SU-DHL-6 (cell line): ENCODE measurements around the gene SERPINH1.

Experiments
- H2AFZ ChIP-seq: fragments of 200-600 bp; sonication (generic); 2 replicates; pipeline ENCODE4 v1.6.1; 2014; ENCODE audit warnings: low read depth, mild to moderate bottlenecking, moderate library complexity, mixed read lengths, antibody characterized with exemption, low read length; ENCODE audit not compliant: severe bottlenecking
- H3F3A ChIP-seq: fragments of 200-600 bp; shearing (Covaris generic); 2 replicates; pipeline ENCODE4 v1.6.0; 2016; ENCODE audit warnings: antibody characterized with exemption, mild to moderate bottlenecking; ENCODE audit not compliant: insufficient read depth
- H3K27ac ChIP-seq: fragments of 200-600 bp; sonication (generic); 2 replicates; pipeline ENCODE4 v1.5.1; 2016; ENCODE audit warnings: low read depth, mild to moderate bottlenecking, low read length, moderate library complexity, mixed read lengths
- H3K27me3 ChIP-seq: fragments of 200-600 bp; sonication (generic), shearing (Covaris generic); 2 replicates; pipeline ENCODE4 v1.6.0; 2014; ENCODE audit warnings: mild to moderate bottlenecking, low read length
- H3K36me3 ChIP-seq: fragments of 200-600 bp; sonication (generic); 2 replicates; pipeline ENCODE4 v1.6.1; 2014; ENCODE audit warnings: mild to moderate bottlenecking, low read length, mixed read lengths
- H3K4me2 ChIP-seq: fragments of 300-600, 200-600 bp; shearing (Covaris generic), sonication (generic); 2 replicates; pipeline ENCODE4 v1.6.0; 2014; ENCODE audit warnings: low read length, low read depth, mild to moderate bottlenecking; ENCODE audit not compliant: poor library complexity, severe bottlenecking
- H3K4me3 ChIP-seq: fragments of 200-600 bp; sonication (generic); 2 replicates; pipeline ENCODE4 v1.5.1; 2014; ENCODE audit warnings: antibody characterized with exemption, low read length, mild to moderate bottlenecking, mixed read lengths; ENCODE audit not compliant: insufficient read depth, poor library complexity, severe bottlenecking
- H3K79me2 ChIP-seq: fragments of 200-600 bp; sonication (generic); 2 replicates; pipeline ENCODE4 v1.6.1; 2014; ENCODE audit warnings: mild to moderate bottlenecking, low read length, moderate library complexity; ENCODE audit not compliant: insufficient read depth
- H3K9ac ChIP-seq: fragments of 200-600 bp; sonication (generic); 2 replicates; pipeline ENCODE4 v1.7.0; 2014; ENCODE audit warnings: mild to moderate bottlenecking, low read length
- H3K9me2 ChIP-seq: fragments of 200-600 bp; sonication (generic); replicated peaks from 2 replicates; pipeline ENCODE4 v1.6.1; 2014; ENCODE audit warnings: low read length; ENCODE audit not compliant: insufficient read depth
- H3K9me3 ChIP-seq: fragments of 200-600 bp; sonication (generic); 2 replicates; pipeline ENCODE4 v1.6.1; 2014; ENCODE audit warnings: low read length, mixed read lengths; ENCODE audit not compliant: insufficient read depth
- H4K20me1 ChIP-seq: fragments of 200-600 bp; sonication (generic); 2 replicates; pipeline ENCODE4 v1.6.1; 2014; ENCODE audit warnings: low read depth, mild to moderate bottlenecking, antibody characterized with exemption, low read length, moderate library complexity, mixed read lengths
- EZH2phosphoT487 ChIP-seq: fragments of 200-600 bp; sonication (generic), shearing (Covaris generic); conservative IDR thresholded peaks from 2 replicates; pipeline ENCODE4 v1.6.1; 2018; ENCODE audit warnings: mild to moderate bottlenecking, antibody characterized with exemption, low read length, moderate library complexity, mixed read lengths
- TF ChIP-seq, protein P1 (sequence below): fragments of 200-600 bp; sonication (generic); IDR thresholded peaks from one replicate; pipeline ENCODE4 v1.5.1; 2017; ENCODE audit warnings: antibody characterized with exemption, mild to moderate bottlenecking, low read length, moderate library complexity; ENCODE audit not compliant: insufficient read depth, poor library complexity, severe bottlenecking

SERPINH1 gene

GRCh38 chr11:75585293-75585670 lies 23.2 kb downstream of the SERPINH1 start:
- Histone ChIP-seq H3K9me2 (no peaks in the 10 kb centered on the region), H3K79me2 (no peaks in the 10 kb centered on the region), H3K9ac (no peak overlapping the region), H3F3A (no peaks in the 10 kb centered on the region), H3K27me3 (no peaks in the 10 kb centered on the region), H3K27ac (no peak overlapping the region), H2AFZ (no peak overlapping the region), H4K20me1 (no peaks in the 10 kb centered on the region), H3K4me2 (no peak overlapping the region), H3K4me3 (no peak overlapping the region), H3K36me3 (no peaks in the 10 kb centered on the region), H3K9me3 (no peaks in the 10 kb centered on the region)
- TF ChIP-seq EZH2phosphoT487, result no peak
- TF ChIP-seq, protein P1, sequence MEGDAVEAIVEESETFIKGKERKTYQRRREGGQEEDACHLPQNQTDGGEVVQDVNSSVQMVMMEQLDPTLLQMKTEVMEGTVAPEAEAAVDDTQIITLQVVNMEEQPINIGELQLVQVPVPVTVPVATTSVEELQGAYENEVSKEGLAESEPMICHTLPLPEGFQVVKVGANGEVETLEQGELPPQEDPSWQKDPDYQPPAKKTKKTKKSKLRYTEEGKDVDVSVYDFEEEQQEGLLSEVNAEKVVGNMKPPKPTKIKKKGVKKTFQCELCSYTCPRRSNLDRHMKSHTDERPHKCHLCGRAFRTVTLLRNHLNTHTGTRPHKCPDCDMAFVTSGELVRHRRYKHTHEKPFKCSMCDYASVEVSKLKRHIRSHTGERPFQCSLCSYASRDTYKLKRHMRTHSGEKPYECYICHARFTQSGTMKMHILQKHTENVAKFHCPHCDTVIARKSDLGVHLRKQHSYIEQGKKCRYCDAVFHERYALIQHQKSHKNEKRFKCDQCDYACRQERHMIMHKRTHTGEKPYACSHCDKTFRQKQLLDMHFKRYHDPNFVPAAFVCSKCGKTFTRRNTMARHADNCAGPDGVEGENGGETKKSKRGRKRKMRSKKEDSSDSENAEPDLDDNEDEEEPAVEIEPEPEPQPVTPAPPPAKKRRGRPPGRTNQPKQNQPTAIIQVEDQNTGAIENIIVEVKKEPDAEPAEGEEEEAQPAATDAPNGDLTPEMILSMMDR, result no peak

DNA sequence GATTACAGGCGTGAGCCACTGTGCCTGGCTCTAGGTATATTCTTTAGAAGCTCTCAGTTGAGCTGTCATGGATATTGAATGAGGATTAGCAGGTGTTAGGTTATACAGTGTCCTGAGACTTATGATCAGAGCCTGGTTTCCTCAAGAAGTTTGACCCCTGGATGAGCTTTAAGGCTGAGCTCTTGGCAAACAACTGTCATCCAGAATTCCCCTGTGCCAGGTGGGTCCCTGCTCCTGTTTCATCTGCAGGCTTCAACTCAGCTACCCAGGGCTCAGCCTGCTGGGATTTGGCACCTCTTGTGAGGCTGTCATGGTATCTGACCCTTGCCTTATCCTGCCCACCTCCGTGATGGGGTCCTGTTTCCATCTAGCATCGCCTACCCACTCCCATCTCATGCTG lies 24.3 kb downstream of the SERPINH1 start:
- H3K27ac ChIP-seq, result no peak overlapping the region
- H2AFZ ChIP-seq, result no peak overlapping the region
- no peaks in the 10 kb centered on the region for H3K36me3 ChIP-seq
- TF ChIP-seq, protein P1, result no peak
- no peak for TF ChIP-seq EZH2phosphoT487
- H3K9me2 ChIP-seq, result no peaks in the 10 kb centered on the region
- H4K20me1 ChIP-seq, result no peaks in the 10 kb centered on the region
- H3K9me3 ChIP-seq, result no peaks in the 10 kb centered on the region
- H3K9ac ChIP-seq, result no peak overlapping the region
- no peaks in the 10 kb centered on the region for H3K79me2 ChIP-seq
- H3F3A ChIP-seq, result no peaks in the 10 kb centered on the region
- no peaks in the 10 kb centered on the region for H3K27me3 ChIP-seq
- H3K4me2 ChIP-seq, result no peak overlapping the region
- no peak overlapping the region for H3K4me3 ChIP-seq

DNA sequence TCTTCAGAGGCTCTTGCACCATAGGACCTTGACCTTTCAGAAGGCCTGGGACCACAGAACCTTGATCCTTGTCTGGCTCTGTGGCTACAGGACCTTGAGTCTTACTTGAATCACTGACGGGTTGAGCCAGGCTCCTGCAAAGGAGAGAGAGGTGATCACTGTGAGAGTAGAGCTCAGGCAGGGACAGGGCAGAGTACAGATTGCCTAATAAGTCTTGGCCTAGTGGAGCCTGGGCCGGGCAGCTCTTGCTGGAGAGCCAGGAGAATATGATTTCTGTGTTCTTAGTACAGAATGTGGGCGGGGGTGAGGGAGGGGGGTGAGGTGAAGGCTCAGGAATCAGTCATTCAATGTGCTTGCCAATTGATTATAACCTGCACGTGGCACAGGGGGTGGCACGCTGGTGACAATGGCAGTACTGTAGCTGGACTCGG lies 26.0 kb downstream of the SERPINH1 start:
- H2AFZ ChIP-seq, result no peak overlapping the region
- H3K36me3 ChIP-seq, result no peaks in the 10 kb centered on the region
- TF ChIP-seq, protein P1, result no peak
- no peak for TF ChIP-seq EZH2phosphoT487
- no peak overlapping the region for H3K27ac ChIP-seq
- no peaks in the 10 kb centered on the region for H3K9me2 ChIP-seq
- no peak overlapping the region for H3K4me3 ChIP-seq
- H3K4me2 ChIP-seq, result no peak overlapping the region
- no peaks in the 10 kb centered on the region for H4K20me1 ChIP-seq
- no peaks in the 10 kb centered on the region for H3F3A ChIP-seq
- no peaks in the 10 kb centered on the region for H3K9me3 ChIP-seq
- H3K27me3 ChIP-seq, result no peaks in the 10 kb centered on the region
- no peak overlapping the region for H3K9ac ChIP-seq
- H3K79me2 ChIP-seq, result no peaks in the 10 kb centered on the region
